Stimulated activated CD8-positive, alpha-beta memory T cell treated with anti-CD3 and anti-CD28 coated beads, Interleukin-15, amount 100 ng/mL, for 48 hours (primary cell): ENCODE data around the gene FER.
"Not testable (repeated sequence)": the region's sequence is repeated elsewhere in the genome, so short reads cannot be mapped to it uniquely, and the experiment has no call there.

Experiments used
- DNase-seq, 2 donors: peaks; one replicate each; pipeline ENCODE4 v3.0.0-alpha.2; 2020; ENCODE audit warnings: low read depth in 2 of 2

Gene FER

DNA sequence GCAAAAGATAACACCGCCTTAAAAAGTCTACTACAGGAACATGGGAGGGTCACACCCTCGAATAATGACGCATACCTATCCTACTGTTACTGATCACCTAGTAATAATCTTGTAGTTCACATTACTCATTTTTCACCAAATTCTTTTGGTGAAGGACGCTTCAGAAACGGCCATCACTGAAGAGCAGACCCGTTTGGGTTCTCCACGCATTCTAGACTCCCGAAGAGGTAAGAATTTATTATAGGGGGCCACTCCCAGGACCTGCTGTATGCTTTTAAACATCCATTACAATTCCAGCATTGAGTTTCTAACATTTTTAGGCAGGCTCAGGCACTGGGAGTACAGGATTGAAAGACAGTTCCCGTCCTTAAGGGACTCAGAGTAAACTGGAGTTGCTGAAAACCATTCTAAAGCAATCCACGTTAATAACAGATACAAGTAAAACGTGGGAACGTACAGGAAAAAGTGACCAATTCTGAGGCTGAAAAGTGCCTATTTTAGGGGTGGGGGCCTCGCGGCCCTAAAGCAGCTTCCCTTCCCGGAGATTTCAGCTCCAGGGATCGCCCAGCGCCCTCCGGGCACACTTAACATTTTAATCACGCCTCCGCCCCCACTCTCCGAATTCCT is at the start of gene FER:
Gene FER, plus strand, starts transcription at position 124 of the 627 bp plus-strand sequence. CDS start 50,286 bp downstream, outside the sequence.
- DNase-seq: peak in 1 of 2 donors; percentile 8

DNA sequence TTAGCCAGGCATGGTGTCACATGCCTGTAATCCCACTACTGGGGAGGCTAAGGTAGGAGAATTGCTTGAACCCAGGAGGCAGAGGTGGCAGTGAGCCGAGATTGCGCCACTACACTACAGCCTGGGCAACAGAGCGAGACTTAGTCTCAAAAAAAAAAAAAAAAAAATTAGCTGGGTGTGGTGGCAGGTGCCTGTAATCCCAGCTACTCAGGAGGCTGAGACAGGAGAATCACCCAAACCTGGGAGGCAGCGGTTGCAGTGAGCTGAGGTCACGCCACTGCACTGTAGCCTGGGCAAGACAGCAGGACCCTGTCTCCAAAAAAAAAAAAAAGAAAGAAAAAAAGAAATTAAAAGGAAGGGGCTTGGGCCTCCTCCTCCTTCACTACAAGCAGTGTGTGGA is 47.3 kb upstream of the FER start:
- DNase-seq: not testable (repeated sequence)

DNA sequence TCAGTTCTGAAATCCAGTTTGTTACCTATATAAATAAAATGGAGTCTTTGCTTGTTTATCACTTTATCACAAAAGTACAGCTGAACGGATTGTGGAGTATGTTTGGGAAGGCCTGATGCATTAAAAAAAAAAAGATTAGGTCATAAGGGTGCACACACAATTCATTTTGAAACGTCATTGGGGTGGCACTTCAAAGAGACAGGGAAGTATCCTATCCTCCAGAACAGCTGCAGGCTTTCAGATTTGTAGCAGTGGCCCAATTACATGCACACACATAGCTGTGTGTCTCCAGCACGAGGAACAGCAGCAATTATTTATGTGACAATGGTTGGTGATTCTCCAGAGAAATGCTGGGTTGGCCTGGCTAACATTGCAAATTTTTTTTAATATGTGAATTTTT is 46.8 kb upstream of the FER start:
- no peak for DNase-seq

DNA sequence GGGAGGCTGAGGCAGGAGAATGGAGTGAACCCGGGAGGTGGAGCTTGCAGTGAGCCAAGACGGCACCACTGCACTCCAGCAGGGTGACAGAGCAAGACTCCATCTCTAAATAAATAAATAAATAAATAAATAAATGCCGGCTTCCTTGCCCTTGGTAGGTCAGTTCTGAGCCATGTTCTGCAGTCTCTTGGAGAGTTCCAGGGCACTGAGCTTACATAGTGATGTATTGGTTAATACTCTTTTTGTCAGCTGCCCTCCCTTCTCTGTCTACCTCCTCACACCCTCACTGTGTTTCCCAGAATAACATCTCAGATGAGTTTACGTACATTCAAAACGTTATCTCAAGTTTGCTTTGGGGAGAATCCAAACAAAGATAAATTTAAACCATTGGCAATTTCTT is 45.2 kb upstream of the FER start:
- DNase-seq: no peak

DNA sequence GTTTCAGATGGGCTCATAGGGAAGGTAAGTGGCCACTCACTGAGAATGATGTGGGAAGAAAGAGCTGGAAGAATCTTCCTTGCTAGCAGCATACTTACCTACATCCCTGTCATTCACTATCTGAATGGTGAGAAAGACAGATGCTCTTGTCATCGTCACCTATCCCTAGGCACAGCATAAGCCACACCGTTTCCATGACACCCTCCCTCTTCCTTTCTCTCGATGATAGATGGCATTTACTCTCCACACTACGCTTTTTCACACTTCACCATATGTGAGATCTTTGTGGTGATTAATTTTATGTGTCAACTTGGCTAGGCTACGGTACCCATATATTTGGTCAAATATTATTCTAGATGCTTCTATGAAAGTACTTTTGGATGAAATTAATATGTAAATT is 44.4 kb upstream of the FER start:
- no peak for DNase-seq

DNA sequence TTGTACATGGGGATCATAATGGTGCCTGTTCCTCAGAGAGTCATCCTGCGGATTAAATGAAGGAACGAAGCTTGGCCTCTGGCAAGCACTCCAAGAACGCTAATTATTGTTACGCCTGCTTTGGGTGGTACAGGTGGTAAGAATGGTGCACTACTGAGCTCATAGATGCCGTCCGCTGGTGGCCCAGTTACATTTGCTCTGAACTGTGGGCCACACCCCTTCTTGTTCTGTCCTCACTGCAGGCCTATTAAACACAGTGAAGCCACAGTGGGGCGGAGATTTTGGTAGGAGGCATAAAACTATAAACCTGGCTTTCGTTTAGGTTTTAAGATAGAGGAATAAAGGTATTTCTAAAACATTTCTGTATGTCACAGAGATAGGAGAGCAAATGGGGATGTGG is 40.6 kb upstream of the FER start:
- no peak for DNase-seq

DNA sequence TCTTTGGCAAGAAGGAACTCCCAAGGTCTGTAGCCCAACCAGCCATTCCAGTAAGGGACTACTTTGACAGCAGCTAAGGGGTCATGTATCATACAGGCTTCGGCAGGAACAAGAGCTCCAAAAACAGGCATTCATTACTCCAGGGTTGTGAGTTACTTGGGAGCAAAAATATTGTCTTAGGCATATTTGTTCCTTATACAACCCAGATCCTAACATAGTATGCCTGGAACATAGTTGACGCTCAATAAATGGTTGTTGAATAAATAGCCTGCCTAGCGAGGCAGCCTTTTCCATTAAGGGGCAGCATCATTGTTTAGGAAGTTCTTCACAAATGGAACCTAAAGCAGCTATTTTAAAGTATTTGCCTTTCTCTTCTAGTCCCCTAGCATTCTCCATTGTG is 35.8 kb upstream of the FER start:
- no peak for DNase-seq

DNA sequence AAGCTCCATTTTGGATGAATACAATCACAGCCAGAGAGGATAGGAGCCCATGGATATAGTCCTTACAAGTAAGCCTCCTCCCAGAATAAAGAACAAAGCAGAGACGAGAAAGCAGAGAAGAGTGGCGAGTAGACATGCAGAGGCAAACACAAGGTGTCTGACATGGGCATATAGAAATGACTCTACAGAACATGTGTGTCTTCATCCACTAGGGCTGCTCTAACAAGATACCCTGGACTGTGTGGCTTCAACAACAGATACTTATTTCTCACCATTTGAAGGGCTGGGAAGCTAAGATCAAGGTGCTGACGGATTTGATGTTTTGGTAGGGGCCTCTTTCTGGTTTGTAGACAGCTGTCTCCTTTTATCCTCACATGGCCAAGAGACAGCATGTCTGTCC is 32.3 kb upstream of the FER start:
- DNase-seq: no peak

DNA sequence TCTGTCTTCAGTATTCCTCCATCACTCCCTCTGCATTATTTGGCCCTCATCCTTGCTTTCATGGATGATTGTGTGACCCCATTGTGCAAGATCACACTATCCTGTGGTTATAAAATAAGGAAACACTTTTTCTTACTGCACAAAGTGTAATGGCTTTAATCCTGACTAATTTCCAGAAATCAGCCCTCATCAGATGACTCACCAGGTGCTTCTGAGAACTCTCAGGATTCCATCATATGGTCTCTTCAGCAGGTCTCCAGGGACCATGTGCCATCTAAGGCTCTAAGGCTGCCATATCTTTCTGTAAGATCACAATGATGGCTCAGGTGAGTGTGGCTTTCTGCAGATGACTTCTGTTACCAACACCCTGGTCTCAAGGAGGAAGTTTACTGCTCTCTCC is 27.3 kb upstream of the FER start:
- DNase-seq: peak in 1 of 2 donors; percentile 5

DNA sequence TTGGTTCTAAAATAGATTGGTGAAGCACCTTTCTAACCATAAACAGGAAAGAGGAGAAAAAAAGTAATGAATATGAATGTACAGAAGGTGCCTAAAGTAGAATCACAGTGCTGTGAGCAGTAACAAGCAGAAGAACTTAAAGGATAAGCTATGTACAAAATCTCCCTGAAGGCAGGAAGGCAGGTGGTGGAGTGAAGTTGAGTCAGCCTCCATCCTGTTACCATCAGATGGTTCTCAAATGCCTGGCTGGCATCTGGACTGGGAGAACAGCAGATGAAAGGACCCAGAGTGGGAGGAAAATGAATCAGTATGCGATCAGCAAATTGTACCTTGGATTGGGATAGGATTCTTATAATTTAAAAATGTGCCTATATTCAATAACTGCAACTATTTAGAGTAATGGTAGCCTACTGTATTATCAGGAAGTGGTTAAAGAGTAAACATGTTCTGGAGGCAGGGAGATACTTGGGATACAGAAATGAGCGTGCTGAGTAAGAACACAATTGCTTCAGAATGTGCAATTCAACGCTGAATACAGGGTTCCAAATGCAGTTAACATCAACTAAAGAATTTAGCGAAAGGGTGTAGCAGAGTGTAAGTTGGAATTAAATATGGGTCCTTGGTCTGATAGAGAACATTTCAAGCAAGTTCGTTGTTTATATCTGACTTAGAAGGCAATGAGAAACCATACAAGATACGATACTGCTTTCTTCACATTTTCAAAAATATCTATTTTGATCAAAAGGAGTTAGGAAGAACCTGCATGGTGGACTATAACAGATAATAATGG is 21.1 kb upstream of the FER start:
- no peak for DNase-seq

DNA sequence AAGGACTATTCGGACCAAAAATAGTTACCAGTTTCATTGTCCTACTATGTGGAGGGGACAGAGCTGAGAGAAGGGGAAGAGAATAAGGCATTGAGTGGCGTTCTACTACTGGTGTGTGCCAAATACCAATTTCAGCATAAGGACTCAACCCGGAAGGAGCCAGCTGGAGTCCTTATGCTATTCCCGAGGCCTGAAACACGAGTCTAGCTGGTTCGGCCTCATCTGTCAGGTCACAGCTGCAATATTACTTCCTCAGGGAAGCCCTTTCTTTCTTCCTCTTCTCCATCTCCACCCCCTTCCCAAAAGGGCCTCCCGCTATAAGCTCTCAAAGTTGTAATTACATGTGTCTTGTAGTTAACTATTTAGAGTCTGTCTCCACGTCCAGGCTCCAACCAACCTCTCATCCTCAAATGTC is 20.5 kb upstream of the FER start:
- DNase-seq: no peak

DNA sequence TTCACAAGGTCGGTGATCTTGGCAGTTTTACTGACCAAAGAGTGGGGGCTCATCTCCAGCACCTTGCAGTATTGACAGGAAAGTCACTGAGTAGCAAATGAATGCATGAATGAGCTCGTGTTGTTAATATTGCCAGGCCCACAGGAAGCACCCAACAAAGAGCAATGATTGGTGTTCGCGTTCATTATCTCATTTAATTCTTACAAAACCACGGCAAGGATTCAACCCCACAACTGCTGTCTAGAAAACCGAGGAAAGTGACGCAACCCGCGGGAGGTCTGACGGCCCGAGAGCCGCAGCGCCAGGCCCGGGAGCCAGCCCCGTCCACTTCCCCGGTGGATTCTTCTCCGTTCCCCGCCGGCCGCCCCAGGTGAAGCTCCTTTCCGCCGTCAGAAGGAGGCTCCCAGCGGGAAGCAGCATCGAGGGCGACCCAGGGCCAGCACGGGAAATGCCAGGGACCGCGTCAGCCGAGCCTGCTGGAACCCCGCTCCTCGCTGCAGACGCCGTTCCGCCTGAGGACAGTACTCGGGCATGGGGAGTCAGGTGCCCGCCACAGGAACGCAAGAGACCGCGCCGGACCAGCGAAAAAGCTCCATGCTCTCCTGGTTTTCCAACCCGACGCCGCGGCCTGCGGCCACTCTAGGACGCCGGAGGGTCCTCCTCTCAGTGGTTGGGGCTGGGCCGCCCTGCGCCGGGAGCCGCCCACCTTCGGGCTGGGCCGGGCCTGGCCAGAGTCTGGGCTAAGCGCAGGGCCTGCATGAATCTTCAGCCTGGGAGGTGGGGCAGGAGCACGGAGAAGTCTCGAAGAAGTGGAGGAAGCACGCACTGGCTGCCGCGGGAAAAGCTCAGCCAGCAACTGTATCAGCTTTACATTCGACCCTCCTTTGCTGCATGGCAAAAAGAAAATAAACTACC is 19.8 kb upstream of the FER start:
- peak; percentile 34 for DNase-seq

DNA sequence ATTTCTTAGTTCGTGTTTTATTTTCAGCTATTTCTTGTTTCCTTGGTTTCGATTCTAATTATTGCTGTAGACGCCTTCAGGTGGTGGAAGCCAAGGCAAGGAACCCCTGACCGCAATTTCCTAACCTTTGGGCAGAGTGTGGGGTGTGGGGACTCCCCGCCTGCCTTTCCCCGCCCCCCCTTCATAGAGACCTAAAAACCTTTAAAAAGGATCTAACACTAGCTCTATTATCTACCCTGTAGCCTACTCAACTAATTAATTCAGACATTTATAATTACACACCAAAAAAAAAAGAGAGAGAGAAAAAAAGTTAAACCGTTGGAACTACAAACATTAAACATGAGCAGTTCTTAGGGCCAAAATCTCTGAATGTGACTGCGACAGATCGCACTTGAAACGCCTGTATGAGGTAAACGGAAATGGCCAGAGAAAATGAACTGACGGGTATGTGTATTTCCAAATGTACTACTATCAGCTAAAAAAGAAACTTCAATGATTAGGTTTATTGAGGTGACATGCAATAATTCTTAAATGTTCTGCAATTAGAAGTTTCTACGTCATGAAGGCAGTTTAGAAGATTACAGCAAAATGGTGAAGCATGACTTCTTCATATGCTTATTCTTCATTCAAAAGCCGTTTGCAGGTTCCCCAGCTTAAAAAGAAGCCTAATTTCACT is 19.0 kb upstream of the FER start:
- peak; percentile 25 to 44 for DNase-seq

DNA sequence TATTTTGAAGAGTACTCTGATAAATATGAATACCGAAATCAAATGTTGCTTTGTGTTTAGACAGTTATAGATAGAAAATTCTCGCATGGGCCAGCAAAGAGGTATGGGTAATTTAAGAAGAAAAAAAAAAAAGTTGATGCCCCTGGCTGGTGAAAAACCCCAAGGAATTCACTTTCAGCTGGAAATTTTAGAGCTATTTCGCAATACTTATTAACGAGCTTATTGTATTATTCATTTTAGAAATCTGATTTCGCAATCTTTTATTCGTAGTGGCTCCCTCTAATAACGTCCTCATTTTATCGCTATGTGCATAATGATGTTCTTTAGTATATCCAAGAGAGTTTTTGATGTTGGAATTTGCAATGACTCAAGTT is 18.5 kb upstream of the FER start:
- DNase-seq: no peak

DNA sequence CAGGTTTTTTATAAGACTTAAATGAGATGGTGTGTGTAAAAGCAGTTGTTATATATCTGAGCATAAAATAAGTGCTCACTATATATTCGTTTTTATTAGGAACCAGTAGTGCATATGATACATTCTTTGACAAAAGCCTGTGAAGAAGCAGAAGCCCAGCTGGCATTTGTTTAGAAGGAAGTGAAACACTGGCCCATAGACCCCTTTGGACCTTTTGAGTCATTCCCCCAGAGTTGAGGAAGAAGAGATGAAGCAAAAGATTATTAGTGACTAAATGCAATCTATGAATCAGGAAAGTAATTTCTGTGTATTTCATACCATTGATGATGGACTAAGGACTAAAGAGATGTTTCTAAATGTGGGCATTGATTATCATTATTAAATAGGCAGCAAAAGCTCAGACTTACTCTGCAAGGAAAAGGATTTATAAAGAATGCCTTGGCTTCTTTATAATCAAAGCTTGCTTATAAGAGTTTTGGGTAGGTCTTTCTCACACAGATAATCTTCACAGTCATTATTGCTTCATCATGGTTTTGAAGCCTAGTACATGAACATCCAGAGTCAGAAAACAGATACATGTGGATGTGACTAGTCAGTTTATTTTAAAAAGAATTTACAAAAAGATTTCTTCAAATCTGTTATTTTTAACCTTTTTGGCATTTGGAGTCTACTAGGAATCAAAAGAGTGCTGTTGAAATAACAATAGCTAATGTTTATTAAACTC is 16.9 kb upstream of the FER start:
- no peak for DNase-seq

DNA sequence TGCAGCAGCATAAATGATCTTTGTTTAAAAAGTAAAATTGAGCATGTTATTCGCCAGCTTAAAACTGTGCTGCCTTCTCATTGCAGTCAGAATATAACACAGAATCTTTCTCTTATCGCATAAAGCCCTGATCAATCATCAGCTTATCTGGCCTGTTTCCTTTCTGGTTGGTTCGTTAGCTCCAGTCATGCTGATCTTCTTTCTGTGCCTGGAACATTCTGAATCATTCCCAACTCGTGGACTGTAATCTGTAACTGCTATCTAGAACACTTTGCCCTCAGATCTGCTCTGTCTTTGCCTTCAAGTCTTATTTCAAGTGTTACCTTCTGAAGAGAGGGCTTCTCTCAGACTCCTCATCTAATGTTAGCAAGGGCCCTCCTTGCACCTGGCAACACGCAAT is 11.9 kb upstream of the FER start:
- no peak for DNase-seq

DNA sequence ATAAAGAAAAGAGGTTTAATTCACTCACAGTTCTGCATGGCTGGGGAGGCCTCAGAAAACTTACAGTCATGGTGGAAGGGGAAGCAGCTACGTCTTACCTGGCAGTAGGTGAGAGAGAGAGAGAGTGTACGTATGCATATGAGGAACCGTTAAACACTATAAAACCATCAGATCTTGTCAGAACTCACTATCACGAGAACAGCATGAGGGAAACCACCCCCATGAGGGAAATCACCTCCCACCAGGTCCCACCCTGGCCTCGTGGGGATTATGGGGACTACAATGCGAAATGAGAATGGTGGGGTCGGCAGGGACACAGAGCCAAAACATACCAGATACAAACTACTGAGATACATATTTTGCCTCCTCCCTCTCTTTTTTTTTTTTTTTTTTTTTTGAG is 10.8 kb upstream of the FER start:
- no peak for DNase-seq

DNA sequence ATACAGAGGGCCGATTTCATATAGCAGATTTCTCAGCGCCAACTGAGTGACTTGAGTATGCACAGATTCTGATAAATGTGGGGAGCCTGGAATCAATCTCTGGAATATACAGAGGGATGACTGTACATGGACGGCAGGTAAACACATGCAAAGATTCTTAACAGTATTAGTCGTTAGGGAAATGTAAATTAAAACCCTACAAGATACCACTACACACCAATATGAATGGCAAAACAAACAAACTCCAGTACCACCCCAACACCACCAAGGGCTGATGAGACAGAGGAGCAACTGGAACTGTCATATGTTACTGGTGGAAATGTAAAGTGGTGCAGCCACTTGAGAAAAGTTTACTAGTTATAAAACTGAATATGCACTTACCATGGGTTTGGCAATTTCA is 8.3 kb upstream of the FER start:
- no peak for DNase-seq

DNA sequence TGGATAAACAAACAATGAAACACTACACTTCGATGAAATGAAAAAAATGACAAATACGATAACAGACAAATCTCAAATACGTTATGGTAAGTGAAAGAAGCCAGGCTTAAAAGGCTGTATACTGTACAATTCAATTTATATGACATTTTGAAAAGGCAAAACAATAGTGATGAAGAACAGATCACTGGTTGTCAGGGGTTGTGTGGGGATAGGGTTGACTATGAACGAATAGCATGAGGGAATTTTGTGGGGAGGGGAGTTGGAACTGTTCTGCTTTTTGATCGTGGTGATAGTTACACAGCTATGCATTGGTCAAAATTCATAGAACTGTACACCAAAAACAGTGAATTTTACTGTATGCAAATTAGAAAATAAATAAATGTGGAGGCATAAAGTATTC is 7.8 kb upstream of the FER start:
- no peak for DNase-seq

DNA sequence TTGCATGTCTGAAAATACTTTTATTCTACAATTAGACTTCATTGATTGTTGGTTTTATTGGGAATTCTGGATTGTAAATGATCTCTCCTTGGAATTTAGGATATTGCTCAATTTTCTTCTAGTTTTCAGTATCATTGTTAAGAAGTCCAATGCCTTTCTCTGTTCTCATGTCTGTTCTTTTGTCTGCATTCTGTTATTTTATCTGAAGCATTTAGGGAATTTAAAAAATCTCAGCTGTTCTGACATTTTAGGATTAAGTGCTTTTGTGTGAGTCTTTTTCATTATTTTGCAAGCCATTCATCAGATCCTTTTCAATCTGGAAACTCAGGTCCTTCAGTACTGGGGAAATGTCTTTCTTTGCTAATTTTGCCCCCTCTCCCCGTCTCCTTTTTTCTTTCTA is 4.4 kb upstream of the FER start:
- no peak for DNase-seq

DNA sequence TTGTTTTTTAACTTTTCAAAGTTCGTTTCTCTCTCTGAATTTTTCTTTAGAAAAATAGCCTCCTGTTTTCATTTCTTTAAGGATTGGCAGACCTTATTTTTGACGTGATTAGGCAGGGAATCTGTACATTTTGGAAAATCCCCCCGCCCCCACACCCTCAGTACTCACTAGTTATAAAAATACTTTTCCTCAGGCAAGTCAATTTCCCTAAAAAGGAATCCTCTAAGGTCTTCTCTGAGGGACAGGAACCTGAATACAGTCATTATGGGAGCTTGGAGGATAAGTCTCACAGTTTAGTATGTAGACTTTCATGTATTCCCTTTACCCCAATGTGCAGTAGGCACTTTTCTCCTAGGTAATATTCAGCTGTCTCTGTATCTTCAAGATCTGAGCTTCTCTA is 3.9 kb upstream of the FER start:
- DNase-seq: no peak
